ENCODE measurements around the gene SELENOP.

- TF ChIP-seq U2AF2 (optimal IDR thresholded peaks at IDR 0.05; ENCODE audit: low read depth, low read length): no peak
- TF ChIP-seq HIVEP1 (CRISPR knock-in tag; IDR thresholded peaks at IDR 0.05): no peak
- no peak for TF ChIP-seq HCFC1 (IDR thresholded peaks at IDR 0.05; ENCODE audit: low read depth, low read length)
- no peak for TF ChIP-seq MXI1 (IDR thresholded peaks at IDR 0.05; ENCODE audit: low read depth, low read length)
- no peak for TF ChIP-seq EHMT2 (IDR thresholded peaks at IDR 0.05)
Measured at GRCh38 chr5:42787073-42787472, 24.6 kb downstream of the SELENOP start.

Measured in K562 (cell line).